T-cell (primary cell): ENCODE measurements around the gene MYBPC2. TPM values are rescaled to one million over a fixed set of nuclear protein-coding genes. Genes with fewer than 3 reads are reported as not detected.

Experiments
- ATAC-seq, 4 experiments: fragments of 200-7000 bp in 3 of 4; fragments of 150-1000 bp in 1 of 4; cut with Tn5 transposase; replicated peaks in 1 of 4; 1 replicate in 3 of 4; 2 replicates in 1 of 4; pipeline ENCODE4 v1.10.0; 2021; ENCODE audit warnings: moderate library complexity in 3 of 4, mild to moderate bottlenecking in 2 of 4, moderate number of reproducible peaks in 1 of 4
- CTCF ChIA-PET, 2 donors: fragments of 300-600 bp; sonication (Branson Sonifier 250); formaldehyde crosslinking; loops; one replicate each; lab custom pipeline; 2022; ENCODE audit warnings: antibody characterized with exemption in 2 of 2; lab: Charles Lee
- POLR2A ChIA-PET, 2 donors: fragments of 300-600 bp; sonication (Branson Sonifier 250); formaldehyde crosslinking; loops; one replicate each; lab custom pipeline; 2022; ENCODE audit warnings: antibody characterized with exemption in 2 of 2; lab: Charles Lee
- DNase-seq, 35 experiments: peaks; one replicate each; pipeline versions ENCODE4 v3.0.0 to v3.0.0-alpha.2; 2013 to 2023
- H3K27ac ChIP-seq: one replicate; pipeline ENCODE4 v1.5.1; 2013; ENCODE audit warnings: low read length
- H3K27me3 ChIP-seq, 2 experiments: replicated peaks in 1 of 2; 1 replicate in 1 of 2; 2 replicates in 1 of 2; pipeline versions ENCODE4 v1.6.1 to v1.7.0; 2013; ENCODE audit warnings: low read length in 1 of 2, mixed read lengths in 1 of 2; ENCODE audit not compliant: control insufficient read depth in 2 of 2, insufficient read depth in 2 of 2; ENCODE audit errors: extremely low read depth in 1 of 2
- H3K36me3 ChIP-seq, 2 donors: 1 replicate in 1 of 2; 2 replicates in 1 of 2; pipeline versions ENCODE4 v1.6.1 to v1.7.0; 2013; ENCODE audit warnings: low read length in 1 of 2; ENCODE audit not compliant: control insufficient read depth in 2 of 2, insufficient read depth in 1 of 2; ENCODE audit errors: extremely low read depth in 1 of 2
- H3K4me1 ChIP-seq, 2 experiments: 1 replicate in 1 of 2; 2 replicates in 1 of 2; pipeline versions ENCODE4 v1.6.1 to v1.7.0; 2013; ENCODE audit warnings: low read length in 2 of 2, mixed read lengths in 1 of 2; ENCODE audit not compliant: insufficient read depth in 2 of 2, control insufficient read depth in 1 of 2; ENCODE audit errors: extremely low read depth in 1 of 2
- H3K4me3 ChIP-seq, 2 donors: 1 replicate in 1 of 2; 2 replicates in 1 of 2; pipeline versions ENCODE4 v1.5.1 to v1.7.0; 2013; ENCODE audit warnings: mild to moderate bottlenecking in 2 of 2, low read length in 1 of 2, moderate library complexity in 1 of 2; ENCODE audit not compliant: control insufficient read depth in 1 of 2; ENCODE audit errors: extremely low read depth in 1 of 2
- H3K9me3 ChIP-seq: 2 replicates; pipeline ENCODE4 v1.7.0; 2013
- H3K27ac Mint-ChIP-seq, 2 donors: one replicate each; pipeline ENCODE4 v1.8.0; 2020 to 2021; ENCODE audit warnings: mild to moderate bottlenecking in 2 of 2, mixed read lengths in 2 of 2
- H3K27me3 Mint-ChIP-seq, 2 donors: one replicate each; pipeline ENCODE4 v1.8.0; 2021 to 2022; ENCODE audit warnings: mixed read lengths in 2 of 2
- H3K36me3 Mint-ChIP-seq: one replicate; pipeline ENCODE4 v1.8.0; 2021; ENCODE audit warnings: mixed read lengths
- H3K4me1 Mint-ChIP-seq, 3 donors: one replicate each; pipeline ENCODE4 v1.8.0; 2020 to 2022; ENCODE audit warnings: mixed read lengths in 3 of 3, mild to moderate bottlenecking in 1 of 3
- H3K4me3 Mint-ChIP-seq, 3 donors: one replicate each; pipeline ENCODE4 v1.8.0; 2020 to 2022; ENCODE audit warnings: mild to moderate bottlenecking in 3 of 3, mixed read lengths in 3 of 3, moderate library complexity in 3 of 3
- H3K9me3 Mint-ChIP-seq, 3 donors: one replicate each; pipeline ENCODE4 v1.8.0; 2020 to 2022; ENCODE audit warnings: mixed read lengths in 3 of 3
- WGBS: methylation state at CpG from one replicate; pipeline ENCODE4 v1.1.5; 2013; ENCODE audit warnings: missing lambda C conversion rate; ENCODE audit not compliant: insufficient coverage; 5-methylcytosine and 5-hydroxymethylcytosine counted together
- total RNA-seq, 35 experiments: library from RNA in 6 of 35; stranded (reverse) in 6 of 35; fragments of 120-200 nt in 1 of 35; gene quantifications; one replicate each; pipeline versions ENCODE4 v1.2.1 to v1.2.4 and lab custom pipeline; 2013 to 2026

Gene MYBPC2
- total RNA-seq, 5 donors from 2014 or later (not counting 1 experiment from before 2014, with no cell fraction given), result 0.28 to 0.38 TPM; not detected in 3

DNA sequence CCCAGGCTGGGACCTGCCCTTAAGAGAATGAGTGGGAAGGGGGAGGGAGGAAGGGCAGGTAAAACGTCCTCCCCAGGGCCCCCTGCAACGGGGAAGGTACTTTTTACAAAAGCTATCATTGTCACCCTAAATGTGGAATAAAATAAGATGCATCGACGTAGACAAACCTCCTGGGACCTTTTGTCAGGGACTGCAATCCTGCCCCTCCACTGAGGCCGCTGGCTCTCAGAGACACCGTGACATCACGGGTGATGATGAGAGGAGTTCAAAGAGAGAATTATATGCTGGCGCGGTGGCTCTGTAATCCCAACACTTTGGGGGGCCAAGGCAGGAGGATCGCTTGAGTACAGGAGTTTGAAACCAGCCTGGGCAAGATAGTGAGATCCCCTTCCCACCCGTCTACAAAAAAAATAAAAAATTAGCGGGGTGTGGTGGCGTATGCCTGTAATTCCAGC, 1.8 kb upstream of the MYBPC2 start:
- peaks cover 0 to 65% of the 10 kb centered on the region in 2 experiments for H3K27me3 ChIP-seq
- H3K27me3 Mint-ChIP-seq, result peaks cover 5 to 12% of the 10 kb centered on the region in 2 donors
- H3K4me3 Mint-ChIP-seq, result peak overlapping the region; percentile 79 to 87 (median 85)
- CTCF ChIA-PET, result no interaction called here
- POLR2A ChIA-PET, result no interaction called here
- peak overlapping the region in 1 of 2 donors; percentile 34 for H3K27ac Mint-ChIP-seq
- H3K9me3 Mint-ChIP-seq, result no peaks in the 10 kb centered on the region
- H3K9me3 ChIP-seq, result no peaks in the 10 kb centered on the region
- H3K36me3 ChIP-seq, result no peaks in the 10 kb centered on the region
- H3K4me3 ChIP-seq, result peak overlapping the region; percentile 62 to 67
- no peak overlapping the region for H3K27ac ChIP-seq
- WGBS, result no CpG with 5 or more reads among the region's 13 CpGs
- H3K4me1 Mint-ChIP-seq, result peaks cover 10 to 27% (median 15%) of the 10 kb centered on the region in 3 donors
- H3K4me1 ChIP-seq, result peaks cover 0 to 29% of the 10 kb centered on the region in 2 experiments
- ATAC-seq, result no peak
- peak in 1 of 35 experiments; percentile 15 for DNase-seq
- no peaks in the 10 kb centered on the region for H3K36me3 Mint-ChIP-seq

DNA sequence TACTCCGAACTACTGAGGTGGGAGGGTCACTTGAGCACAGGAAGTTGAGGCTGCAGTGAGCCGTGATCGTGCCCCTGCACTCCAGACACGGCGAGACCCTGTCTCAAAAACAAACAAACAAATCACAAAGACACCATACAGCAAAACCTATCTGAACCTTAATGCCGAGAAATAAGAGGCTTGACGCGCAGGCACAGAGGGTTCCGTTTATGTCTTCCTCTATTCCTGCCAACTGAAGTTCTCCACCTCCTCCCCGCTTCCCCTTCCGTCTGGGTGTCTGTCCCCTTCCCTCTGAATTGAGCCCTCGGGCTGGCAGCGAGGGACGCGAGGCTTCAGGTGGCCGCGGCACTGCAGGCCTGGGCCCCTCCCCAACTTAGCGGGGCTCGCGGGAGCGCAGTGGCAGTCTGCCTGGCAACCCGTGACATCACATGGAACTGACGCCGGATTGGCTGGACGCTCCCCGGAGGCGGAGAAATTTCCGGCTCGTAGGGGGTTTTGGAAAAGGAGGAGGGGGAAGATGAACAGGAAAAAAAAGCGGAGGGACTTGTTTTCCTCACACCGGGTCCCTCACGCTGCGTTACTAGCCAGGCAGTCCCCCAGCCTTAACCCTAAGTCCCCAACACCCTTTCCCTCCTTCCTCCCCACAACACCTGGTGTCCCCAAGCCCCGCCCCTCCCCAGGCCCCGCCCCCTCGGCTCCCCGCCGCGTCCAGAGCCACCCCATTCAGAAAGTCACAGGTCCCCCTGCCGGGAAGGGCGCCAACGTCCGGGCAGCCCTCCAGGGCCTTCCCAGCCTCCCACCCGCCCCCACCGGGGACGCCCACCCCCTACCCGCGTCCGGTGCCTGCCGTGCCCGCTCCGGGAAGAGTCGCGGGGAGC, 1.1 kb upstream of the MYBPC2 start:
- H3K36me3 ChIP-seq, result no peaks in the 10 kb centered on the region
- peak overlapping the region; percentile 62 to 67 for H3K4me3 ChIP-seq
- no peaks in the 10 kb centered on the region for H3K9me3 ChIP-seq
- H3K27me3 ChIP-seq, result peaks cover 0 to 69% of the 10 kb centered on the region in 2 experiments
- peak; percentile 93 to 96 (median 95) for ATAC-seq
- peaks cover 10 to 27% (median 15%) of the 10 kb centered on the region in 3 donors for H3K4me1 Mint-ChIP-seq
- ChIA-PET CTCF (no interaction called here), POLR2A (no interaction called here)
- H3K4me3 Mint-ChIP-seq, result peak overlapping the region; percentile 79 to 87 (median 85)
- peaks cover 5 to 15% of the 10 kb centered on the region in 2 donors for H3K27me3 Mint-ChIP-seq
- 2% methylated on average over 26 of the region's 54 CpGs for WGBS
- H3K27ac ChIP-seq, result peak overlapping the region; percentile 30
- peaks cover 0 to 29% of the 10 kb centered on the region in 2 experiments for H3K4me1 ChIP-seq
- H3K9me3 Mint-ChIP-seq, result no peaks in the 10 kb centered on the region
- H3K36me3 Mint-ChIP-seq, result no peaks in the 10 kb centered on the region
- peak overlapping the region; percentile 43 to 68 for H3K27ac Mint-ChIP-seq
- peak; percentile 51 to 94 (median 80) for DNase-seq

DNA sequence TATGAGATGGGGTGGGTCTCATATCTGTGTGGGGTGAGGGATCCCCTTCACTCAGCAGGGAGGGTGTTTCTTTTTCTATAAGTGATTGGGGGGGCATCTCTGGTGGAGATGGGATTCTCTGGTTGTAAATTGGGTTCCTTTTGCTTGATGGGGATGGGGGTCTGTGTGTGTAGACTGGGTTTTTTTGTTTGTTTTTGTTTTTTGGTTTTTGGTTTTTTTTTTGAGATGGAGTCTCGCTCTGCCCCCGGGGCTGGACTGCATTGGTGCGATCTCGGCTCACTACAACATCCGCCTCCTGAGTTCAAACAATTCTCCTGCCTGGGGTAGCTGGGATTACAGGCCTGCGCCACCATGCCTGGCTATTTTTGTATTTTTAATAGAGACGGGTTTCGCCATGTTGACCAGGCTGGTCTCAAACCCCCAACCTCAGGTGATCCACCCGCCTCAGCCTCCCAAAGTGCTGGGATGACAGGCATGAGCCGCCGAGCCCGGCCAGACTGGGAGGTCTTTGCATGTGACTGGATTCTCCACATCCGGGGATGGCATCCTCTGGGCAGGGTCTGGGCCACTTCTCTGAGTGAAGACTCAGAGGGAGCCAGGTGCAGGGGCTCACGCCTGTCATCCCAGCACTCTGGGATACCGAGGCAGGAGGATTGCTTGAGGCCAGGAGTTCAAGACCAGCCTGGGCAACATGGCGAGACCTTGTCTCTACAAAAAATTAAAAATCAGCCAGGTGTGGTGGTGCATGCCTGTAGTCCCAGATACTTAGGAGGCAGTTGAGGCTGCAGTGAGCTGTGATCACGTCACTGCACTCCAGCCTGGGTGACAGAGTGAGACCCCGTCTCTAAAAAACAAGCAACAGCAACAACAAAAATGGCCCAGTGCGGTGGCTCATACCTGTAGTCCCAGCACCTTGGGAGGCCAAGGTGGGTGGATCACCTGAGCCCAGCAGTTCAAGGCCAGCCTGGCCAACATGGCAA, 799 bp downstream of the MYBPC2 start:
- H3K36me3 Mint-ChIP-seq, result no peaks in the 10 kb centered on the region
- H3K9me3 Mint-ChIP-seq, result no peaks in the 10 kb centered on the region
- H3K4me1 Mint-ChIP-seq, result peaks cover 10 to 22% (median 15%) of the 10 kb centered on the region in 3 donors
- peak overlapping the region; percentile 52 to 79 (median 70) for H3K4me3 Mint-ChIP-seq
- DNase-seq (no peak), ATAC-seq (no peak)
- Histone ChIP-seq H3K9me3 (no peaks in the 10 kb centered on the region), H3K4me1 (peaks cover 0 to 18% of the 10 kb centered on the region in 2 experiments), H3K27me3 (peaks cover 0 to 52% of the 10 kb centered on the region in 2 experiments), H3K36me3 (no peaks in the 10 kb centered on the region), H3K27ac (no peak overlapping the region), H3K4me3 (no peak overlapping the region)
- H3K27me3 Mint-ChIP-seq, result peaks cover 10 to 19% of the 10 kb centered on the region in 2 donors
- no peak overlapping the region for H3K27ac Mint-ChIP-seq
- POLR2A ChIA-PET, result no interaction called here
- WGBS, result 88% methylated on average over 16 of the region's 19 CpGs
- CTCF ChIA-PET, result no interaction called here

DNA sequence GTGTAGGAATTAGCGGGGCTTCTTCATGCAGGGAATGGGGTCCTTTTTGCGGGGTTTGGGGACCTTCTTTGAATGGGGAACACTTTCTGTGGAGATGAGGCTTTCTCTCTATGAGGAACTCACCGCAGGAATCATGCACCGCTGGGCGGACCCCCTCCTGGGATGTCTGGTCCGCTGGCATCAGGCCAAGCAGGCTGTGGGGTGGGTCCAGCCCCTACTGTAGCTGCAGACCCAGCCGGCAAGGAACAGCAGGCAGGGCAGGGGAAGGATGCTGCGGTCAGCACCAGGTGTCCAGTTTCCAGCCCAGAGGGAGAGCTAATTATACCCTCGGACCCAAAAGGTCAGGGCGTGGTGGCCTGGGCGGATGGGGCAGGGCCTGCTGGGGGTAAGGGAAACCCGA, 1.8 kb downstream of the MYBPC2 start:
- Mint-ChIP-seq H3K36me3 (no peaks in the 10 kb centered on the region), H3K4me3 (peak overlapping the region in 1 of 3 donors; percentile 28), H3K27ac (no peak overlapping the region), H3K4me1 (peaks cover 8 to 19% (median 15%) of the 10 kb centered on the region in 3 donors), H3K9me3 (no peaks in the 10 kb centered on the region), H3K27me3 (peaks cover 10 to 20% of the 10 kb centered on the region in 2 donors)
- Histone ChIP-seq H3K36me3 (no peaks in the 10 kb centered on the region), H3K4me3 (no peak overlapping the region), H3K27me3 (peaks cover 0 to 45% of the 10 kb centered on the region in 2 experiments), H3K9me3 (no peaks in the 10 kb centered on the region), H3K4me1 (peaks cover 0 to 18% of the 10 kb centered on the region in 2 experiments), H3K27ac (no peak overlapping the region)
- CTCF ChIA-PET, result no interaction called here
- DNase-seq (no peak), ATAC-seq (no peak)
- POLR2A ChIA-PET, result no interaction called here
- 66% methylated on average over 8 of the region's 12 CpGs for WGBS

DNA sequence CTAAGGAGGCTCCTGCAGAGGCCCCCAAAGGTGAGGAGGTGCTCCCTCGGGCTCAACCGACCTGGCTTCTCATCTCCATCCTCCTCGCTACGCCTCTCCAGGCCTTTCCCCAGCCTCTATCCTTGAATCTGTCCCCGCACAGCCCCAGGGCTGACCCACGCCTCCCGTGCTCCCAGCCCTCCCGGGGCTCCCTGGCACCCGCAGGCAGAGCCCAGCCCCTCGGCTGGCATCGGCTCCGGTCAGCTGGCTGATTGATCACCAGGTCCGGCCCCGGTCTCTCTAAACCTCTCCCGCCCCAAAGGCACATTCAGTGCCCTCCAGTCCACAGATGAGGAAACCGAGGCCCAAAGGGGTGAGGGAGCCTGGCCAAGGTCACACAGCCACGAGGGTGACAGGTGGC, 2.5 kb downstream of the MYBPC2 start:
- Mint-ChIP-seq H3K36me3 (no peaks in the 10 kb centered on the region), H3K4me1 (peaks cover 8 to 19% (median 15%) of the 10 kb centered on the region in 3 donors), H3K27ac (no peak overlapping the region), H3K4me3 (no peak overlapping the region), H3K9me3 (no peaks in the 10 kb centered on the region), H3K27me3 (peaks cover 14 to 23% of the 10 kb centered on the region in 2 donors)
- DNase-seq (no peak), ATAC-seq (no peak)
- H3K36me3 ChIP-seq, result no peaks in the 10 kb centered on the region
- no peak overlapping the region for H3K27ac ChIP-seq
- ChIA-PET POLR2A (no interaction called here), CTCF (no interaction called here)
- no peak overlapping the region for H3K4me3 ChIP-seq
- no peaks in the 10 kb centered on the region for H3K9me3 ChIP-seq
- peaks cover 0 to 39% of the 10 kb centered on the region in 2 experiments for H3K27me3 ChIP-seq
- peaks cover 0 to 18% of the 10 kb centered on the region in 2 experiments for H3K4me1 ChIP-seq
- 92% methylated on average over 12 of the region's 17 CpGs for WGBS

DNA sequence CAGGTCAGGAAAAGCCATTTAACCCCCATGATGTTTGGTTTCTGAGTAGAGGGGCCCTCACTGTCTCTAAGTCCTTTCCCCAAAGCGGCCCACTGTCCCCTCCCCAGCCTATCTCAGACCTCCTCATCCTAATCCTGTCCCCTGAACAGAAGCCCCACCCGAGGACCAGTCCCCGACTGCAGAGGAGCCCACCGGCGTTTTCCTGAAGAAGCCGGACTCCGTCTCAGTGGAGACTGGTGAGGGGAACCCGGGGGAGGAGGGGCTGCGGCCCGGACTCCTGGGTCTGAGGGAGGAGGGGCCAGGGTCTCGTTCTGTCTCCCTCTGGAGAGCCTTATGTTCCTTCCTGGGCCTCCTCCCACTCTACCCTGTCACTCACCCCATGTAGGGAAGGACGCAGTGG, 2.9 kb downstream of the MYBPC2 start:
- ATAC-seq, result no peak
- H3K27ac Mint-ChIP-seq, result no peak overlapping the region
- H3K4me1 Mint-ChIP-seq, result peaks cover 8 to 18% (median 11%) of the 10 kb centered on the region in 3 donors
- H3K9me3 Mint-ChIP-seq, result no peaks in the 10 kb centered on the region
- no peaks in the 10 kb centered on the region for H3K36me3 Mint-ChIP-seq
- H3K9me3 ChIP-seq, result no peaks in the 10 kb centered on the region
- no CpG with 5 or more reads among the region's 12 CpGs for WGBS
- POLR2A ChIA-PET, result no interaction called here
- H3K27ac ChIP-seq, result no peak overlapping the region
- no peak overlapping the region for H3K4me3 Mint-ChIP-seq
- H3K36me3 ChIP-seq, result no peaks in the 10 kb centered on the region
- peaks cover 14 to 23% of the 10 kb centered on the region in 2 donors for H3K27me3 Mint-ChIP-seq
- peaks cover 0 to 18% of the 10 kb centered on the region in 2 experiments for H3K4me1 ChIP-seq
- CTCF ChIA-PET, result no interaction called here
- peaks cover 0 to 35% of the 10 kb centered on the region in 2 experiments for H3K27me3 ChIP-seq
- DNase-seq, result no peak
- H3K4me3 ChIP-seq, result no peak overlapping the region
